Lower leg skin (tissue), 4 donors: ENCODE measurements around the gene B4GALT4. TPM values are rescaled to one million over a fixed set of nuclear protein-coding genes. Genes with fewer than 3 reads are reported as not detected.

Source experiments
- DNase-seq, 2 donors: peaks; one replicate each; pipeline ENCODE4 v3.0.0-alpha.2; 2019; ENCODE audit warnings: low spot score in 2 of 2
- H3K4me3 ChIP-seq: fragments of 200-600 bp; sonication (generic); 2 replicates; pipeline ENCODE4 v1.5.1; 2017; ENCODE audit warnings: mild to moderate bottlenecking, low read depth; ENCODE audit not compliant: poor library complexity, severe bottlenecking
- CTCF ChIP-seq, 3 donors: fragments of 450-650 bp; IDR thresholded peaks; one replicate each; pipeline ENCODE4 v1.5.1; 2016; ENCODE audit warnings: antibody characterized with exemption in 3 of 3, mild to moderate bottlenecking in 3 of 3, moderate library complexity in 2 of 3
- POLR2A ChIP-seq, 2 donors: fragments of 450-650 bp; IDR thresholded peaks; one replicate each; pipeline ENCODE4 v1.6.1; 2016 to 2017; ENCODE audit warnings: antibody characterized with exemption in 2 of 2, mild to moderate bottlenecking in 1 of 2, moderate library complexity in 1 of 2
- WGBS, 2 donors: methylation state at CpG; one replicate each; pipeline ENCODE4 v1.1.5; 2018; 5-methylcytosine and 5-hydroxymethylcytosine counted together
- intact Hi-C: fragments of 100-400 bp; cut with DNase I; formaldehyde crosslinking; loops from one replicate; pipeline ENCODE4 v1.15.0; 2023; ENCODE audit warnings: low total_unique reads
- total RNA-seq, 4 donors: library from RNA; depleted of rRNA; stranded (reverse); fragments of >200 nt; gene quantifications; one replicate each; pipeline ENCODE4 v1.1.0, GENCODE V29; 2016

B4GALT4 gene
- total RNA-seq, 4 donors from 2014 or later, result 23.1 to 44.4 (median 38.2) TPM

GRCh38 chr3:119225121-119225520, 15.6 kb downstream of the B4GALT4 start:
- intact Hi-C loops, result no loop called here
- no peak overlapping the region for H3K4me3 ChIP-seq
- no peak for TF ChIP-seq POLR2A (IDR thresholded peaks at IDR 0.05)
- no peak for TF ChIP-seq CTCF (IDR thresholded peaks at IDR 0.05)
- 78 to 91% methylated on average over 3 of the region's 3 CpGs for WGBS, 2 donors
- DNase-seq, result no peak

GRCh38 chr3:119223511-119223910, 17.2 kb downstream of the B4GALT4 start:
- no peak overlapping the region for H3K4me3 ChIP-seq
- DNase-seq, result no peak
- 85 to 92% methylated on average over 5 of the region's 5 CpGs for WGBS, 2 donors
- no peak for TF ChIP-seq POLR2A (IDR thresholded peaks at IDR 0.05)
- TF ChIP-seq CTCF (IDR thresholded peaks at IDR 0.05), result no peak
- intact Hi-C loops, result no loop called here

- TF ChIP-seq CTCF (IDR thresholded peaks at IDR 0.05) (no peak), POLR2A (IDR thresholded peaks at IDR 0.05) (no peak)
- 89 to 92% methylated on average over 7 of the region's 7 CpGs for WGBS, 2 donors
Observed at GRCh38 chr3:119222391-119222790, 18.3 kb downstream of the B4GALT4 start.

GRCh38 chr3:119221779-119222320, 18.8 kb downstream of the B4GALT4 start:
- intact Hi-C loops, result no loop called here
- WGBS, 2 donors, result 82 to 88% methylated on average over 2 of the region's 2 CpGs
- no peak for DNase-seq
- no peak overlapping the region for H3K4me3 ChIP-seq
- TF ChIP-seq CTCF (IDR thresholded peaks at IDR 0.05), result no peak
- no peak for TF ChIP-seq POLR2A (IDR thresholded peaks at IDR 0.05)

More at GRCh38 chr3:119222391-119222790, 18.3 kb downstream of the B4GALT4 start:
- intact Hi-C loops, result no loop called here
- H3K4me3 ChIP-seq, result no peak overlapping the region
- no peak for DNase-seq

GRCh38 chr3:119220970-119221667, 19.6 kb downstream of the B4GALT4 start:
- no peak overlapping the region for H3K4me3 ChIP-seq
- no peak for DNase-seq
- intact Hi-C loops, result no loop called here
- 67 to 89% methylated on average over 3 of the region's 3 CpGs for WGBS, 2 donors
- TF ChIP-seq CTCF (IDR thresholded peaks at IDR 0.05) (no peak), POLR2A (IDR thresholded peaks at IDR 0.05) (no peak)
